SU-DHL-6 (cell line): ENCODE results near the gene B4GALT3.

Source experiments
- EZH2phosphoT487 ChIP-seq: fragments of 200-600 bp; sonication (generic), shearing (Covaris generic); conservative IDR thresholded peaks from 2 replicates; pipeline ENCODE4 v1.6.1; 2018; ENCODE audit warnings: mild to moderate bottlenecking, antibody characterized with exemption, low read length, moderate library complexity, mixed read lengths
- TF ChIP-seq, protein P1 (sequence below): fragments of 200-600 bp; sonication (generic); IDR thresholded peaks from one replicate; pipeline ENCODE4 v1.5.1; 2017; ENCODE audit warnings: antibody characterized with exemption, mild to moderate bottlenecking, low read length, moderate library complexity; ENCODE audit not compliant: insufficient read depth, poor library complexity, severe bottlenecking

DNA sequence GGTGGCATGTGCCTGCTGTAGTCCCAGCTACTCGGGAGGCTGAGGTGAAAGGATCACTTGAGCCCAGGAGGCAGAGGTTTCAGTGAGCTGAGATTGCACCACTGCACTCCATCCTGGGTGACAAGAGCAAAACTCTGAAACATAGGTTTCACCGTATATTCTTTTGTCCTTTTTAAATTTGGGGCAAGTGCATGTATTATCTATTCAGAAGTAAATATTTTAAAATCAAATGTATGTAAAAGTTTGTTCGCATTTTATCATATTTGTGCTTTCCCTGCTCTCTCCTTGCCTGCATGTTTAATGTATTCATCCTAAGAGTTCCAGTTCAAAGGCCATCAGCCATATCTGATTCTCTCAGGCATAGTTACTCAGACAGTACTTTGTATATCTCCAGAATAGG is 31.5 kb downstream of the B4GALT3 start:
- TF ChIP-seq, protein P1, sequence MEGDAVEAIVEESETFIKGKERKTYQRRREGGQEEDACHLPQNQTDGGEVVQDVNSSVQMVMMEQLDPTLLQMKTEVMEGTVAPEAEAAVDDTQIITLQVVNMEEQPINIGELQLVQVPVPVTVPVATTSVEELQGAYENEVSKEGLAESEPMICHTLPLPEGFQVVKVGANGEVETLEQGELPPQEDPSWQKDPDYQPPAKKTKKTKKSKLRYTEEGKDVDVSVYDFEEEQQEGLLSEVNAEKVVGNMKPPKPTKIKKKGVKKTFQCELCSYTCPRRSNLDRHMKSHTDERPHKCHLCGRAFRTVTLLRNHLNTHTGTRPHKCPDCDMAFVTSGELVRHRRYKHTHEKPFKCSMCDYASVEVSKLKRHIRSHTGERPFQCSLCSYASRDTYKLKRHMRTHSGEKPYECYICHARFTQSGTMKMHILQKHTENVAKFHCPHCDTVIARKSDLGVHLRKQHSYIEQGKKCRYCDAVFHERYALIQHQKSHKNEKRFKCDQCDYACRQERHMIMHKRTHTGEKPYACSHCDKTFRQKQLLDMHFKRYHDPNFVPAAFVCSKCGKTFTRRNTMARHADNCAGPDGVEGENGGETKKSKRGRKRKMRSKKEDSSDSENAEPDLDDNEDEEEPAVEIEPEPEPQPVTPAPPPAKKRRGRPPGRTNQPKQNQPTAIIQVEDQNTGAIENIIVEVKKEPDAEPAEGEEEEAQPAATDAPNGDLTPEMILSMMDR = no peak
- TF ChIP-seq EZH2phosphoT487 = no peak
